Left ventricle myocardium inferior (tissue), 1 donor: ENCODE results near the gene SHMT2. TPM values are rescaled to one million over a fixed set of nuclear protein-coding genes. Genes with fewer than 3 reads are reported as not detected.

ENCODE experiments used
- DNase-seq: peaks from one replicate; pipeline ENCODE4 v3.0.0-alpha.2; 2020
- H3K27ac ChIP-seq: fragments of 200-600 bp; replicated peaks from 2 replicates; pipeline ENCODE4 v1.8.0; 2021
- H3K27me3 ChIP-seq: fragments of 200-600 bp; 2 replicates; pipeline ENCODE4 v1.8.0; 2021; ENCODE audit warnings: low read depth
- H3K36me3 ChIP-seq: fragments of 200-600 bp; 2 replicates; pipeline ENCODE4 v1.8.0; 2021
- H3K4me1 ChIP-seq: fragments of 200-600 bp; 2 replicates; pipeline ENCODE4 v1.8.0; 2021
- H3K4me3 ChIP-seq: fragments of 200-600 bp; 2 replicates; pipeline ENCODE4 v1.8.0; 2021; ENCODE audit warnings: mild to moderate bottlenecking, moderate library complexity
- H3K9me3 ChIP-seq: fragments of 200-600 bp; replicated peaks from 2 replicates; pipeline ENCODE4 v1.8.0; 2021
- CTCF ChIP-seq: fragments of 200-600 bp; IDR thresholded peaks from 2 replicates; pipeline ENCODE4 v1.8.0; 2021; ENCODE audit warnings: antibody characterized with exemption, mild to moderate bottlenecking, borderline replicate concordance
- intact Hi-C: fragments of 100-400 bp; cut with micrococcal nuclease; formaldehyde crosslinking; loops from one replicate; pipeline ENCODE4 v1.11.0; 2022
- total RNA-seq: library from RNA; stranded (reverse); fragmentation: NEBNext Ultra II Directional; extraction: Animal tissue kit (Norgen Biotek cat#: 25700); gene quantifications from one replicate; pipeline ENCODE4 v1.2.1, GENCODE V29; 2021
- donor health status: DM: no; HTN: yes; CAD: no; lungs with severe emphysema.

SHMT2 gene
- total RNA-seq, 1 donor from 2014 or later: 22.9 TPM

GRCh38 chr12:57203201-57203600, 26.3 kb upstream of the SHMT2 start:
- Histone ChIP-seq H3K36me3 (peaks cover 99% of the 10 kb centered on the region), H3K4me1 (peaks cover 10% of the 10 kb centered on the region), H3K27me3 (no peaks in the 10 kb centered on the region), H3K9me3 (no peaks in the 10 kb centered on the region), H3K4me3 (no peak overlapping the region), H3K27ac (no peak overlapping the region)
- TF ChIP-seq CTCF: no peak
- DNase-seq: no peak
- intact Hi-C loops: no loop called here

- intact Hi-C loops: no loop called here
- no peaks in the 10 kb centered on the region for H3K9me3 ChIP-seq
- peaks cover 94% of the 10 kb centered on the region for H3K36me3 ChIP-seq
Observed at GRCh38 chr12:57203791-57204190, 25.7 kb upstream of the SHMT2 start.

GRCh38 chr12:57204454-57204853, 25.1 kb upstream of the SHMT2 start:
- H3K36me3 ChIP-seq: peaks cover 88% of the 10 kb centered on the region
- intact Hi-C loops: no loop called here
- no peak overlapping the region for H3K27ac ChIP-seq
- no peak overlapping the region for H3K4me3 ChIP-seq
- H3K9me3 ChIP-seq: no peaks in the 10 kb centered on the region
- no peaks in the 10 kb centered on the region for H3K27me3 ChIP-seq
- H3K4me1 ChIP-seq: peaks cover 23% of the 10 kb centered on the region
- DNase-seq: no peak
- no peak for TF ChIP-seq CTCF

More at GRCh38 chr12:57203791-57204190, 25.7 kb upstream of the SHMT2 start:
- Histone ChIP-seq H3K27ac (no peak overlapping the region), H3K4me1 (peaks cover 16% of the 10 kb centered on the region), H3K27me3 (no peaks in the 10 kb centered on the region), H3K4me3 (no peak overlapping the region)
- DNase-seq: no peak
- no peak for TF ChIP-seq CTCF

- peaks cover 27% of the 10 kb centered on the region for H3K4me1 ChIP-seq
- H3K27me3 ChIP-seq: no peaks in the 10 kb centered on the region
- intact Hi-C loops: no loop called here
- TF ChIP-seq CTCF: no peak
- H3K4me3 ChIP-seq: no peak overlapping the region
- H3K27ac ChIP-seq: no peak overlapping the region
- H3K9me3 ChIP-seq: no peaks in the 10 kb centered on the region
- no peak for DNase-seq
- peaks cover 88% of the 10 kb centered on the region for H3K36me3 ChIP-seq
Observed at GRCh38 chr12:57205186-57205585, 24.3 kb upstream of the SHMT2 start.

- DNase-seq: no peak
- H3K4me1 ChIP-seq: peaks cover 27% of the 10 kb centered on the region
- H3K27me3 ChIP-seq: no peaks in the 10 kb centered on the region
- H3K36me3 ChIP-seq: peaks cover 88% of the 10 kb centered on the region
- TF ChIP-seq CTCF: no peak
- intact Hi-C loops: no loop called here
- no peak overlapping the region for H3K27ac ChIP-seq
- H3K9me3 ChIP-seq: no peaks in the 10 kb centered on the region
- H3K4me3 ChIP-seq: no peak overlapping the region
Observed at GRCh38 chr12:57205931-57206330, 23.6 kb upstream of the SHMT2 start.
